Measurements from ENCODE around the gene ECI1. TPM values are rescaled to one million over a fixed set of nuclear protein-coding genes. Genes with fewer than 3 reads are reported as not detected.

The ECI1 gene
- total and polyA plus RNA-seq, 2 of the 13 experiments (the other 11 are each of a cell fraction or from before 2014, with no cell fraction given) = 82.0 to 102 TPM

DNA sequence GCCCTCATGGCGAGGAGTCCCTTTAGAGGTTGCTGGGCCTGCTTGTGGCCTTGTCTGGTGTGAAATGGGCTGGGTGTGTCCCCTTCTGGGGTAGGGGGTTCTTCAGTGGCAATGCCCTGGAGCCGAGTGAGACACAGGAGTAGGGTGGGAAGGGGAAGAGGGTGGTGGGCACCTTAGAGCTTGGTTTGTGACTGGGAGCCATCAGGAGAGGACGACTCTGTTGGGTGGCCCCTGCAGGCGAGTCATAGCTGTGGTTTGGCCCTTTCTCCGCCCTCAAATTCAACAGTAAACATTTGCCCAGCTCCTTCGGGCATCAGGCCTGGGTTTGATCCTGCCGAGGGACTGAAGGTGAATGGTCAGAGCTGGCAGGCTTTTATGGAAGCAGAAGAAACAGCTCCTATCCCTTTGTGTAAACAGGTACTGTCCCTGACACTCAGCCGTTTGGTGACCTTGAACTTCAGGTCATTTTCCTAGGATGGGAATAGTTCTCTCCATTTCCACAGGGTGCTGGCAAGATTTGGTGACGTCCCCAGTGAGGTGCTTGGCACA, 25.1 kb downstream of the ECI1 start (continued):
- TF ChIP-seq, protein P1, sequence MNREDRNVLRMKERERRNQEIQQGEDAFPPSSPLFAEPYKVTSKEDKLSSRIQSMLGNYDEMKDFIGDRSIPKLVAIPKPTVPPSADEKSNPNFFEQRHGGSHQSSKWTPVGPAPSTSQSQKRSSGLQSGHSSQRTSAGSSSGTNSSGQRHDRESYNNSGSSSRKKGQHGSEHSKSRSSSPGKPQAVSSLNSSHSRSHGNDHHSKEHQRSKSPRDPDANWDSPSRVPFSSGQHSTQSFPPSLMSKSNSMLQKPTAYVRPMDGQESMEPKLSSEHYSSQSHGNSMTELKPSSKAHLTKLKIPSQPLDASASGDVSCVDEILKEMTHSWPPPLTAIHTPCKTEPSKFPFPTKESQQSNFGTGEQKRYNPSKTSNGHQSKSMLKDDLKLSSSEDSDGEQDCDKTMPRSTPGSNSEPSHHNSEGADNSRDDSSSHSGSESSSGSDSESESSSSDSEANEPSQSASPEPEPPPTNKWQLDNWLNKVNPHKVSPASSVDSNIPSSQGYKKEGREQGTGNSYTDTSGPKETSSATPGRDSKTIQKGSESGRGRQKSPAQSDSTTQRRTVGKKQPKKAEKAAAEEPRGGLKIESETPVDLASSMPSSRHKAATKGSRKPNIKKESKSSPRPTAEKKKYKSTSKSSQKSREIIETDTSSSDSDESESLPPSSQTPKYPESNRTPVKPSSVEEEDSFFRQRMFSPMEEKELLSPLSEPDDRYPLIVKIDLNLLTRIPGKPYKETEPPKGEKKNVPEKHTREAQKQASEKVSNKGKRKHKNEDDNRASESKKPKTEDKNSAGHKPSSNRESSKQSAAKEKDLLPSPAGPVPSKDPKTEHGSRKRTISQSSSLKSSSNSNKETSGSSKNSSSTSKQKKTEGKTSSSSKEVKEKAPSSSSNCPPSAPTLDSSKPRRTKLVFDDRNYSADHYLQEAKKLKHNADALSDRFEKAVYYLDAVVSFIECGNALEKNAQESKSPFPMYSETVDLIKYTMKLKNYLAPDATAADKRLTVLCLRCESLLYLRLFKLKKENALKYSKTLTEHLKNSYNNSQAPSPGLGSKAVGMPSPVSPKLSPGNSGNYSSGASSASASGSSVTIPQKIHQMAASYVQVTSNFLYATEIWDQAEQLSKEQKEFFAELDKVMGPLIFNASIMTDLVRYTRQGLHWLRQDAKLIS (CRISPR knock-in tag; IDR thresholded peaks at IDR 0.05) = 0 out of 2 replicates have a peak, but pooled peaks have one; percentile 47
- TF ChIP-seq, protein P2, sequence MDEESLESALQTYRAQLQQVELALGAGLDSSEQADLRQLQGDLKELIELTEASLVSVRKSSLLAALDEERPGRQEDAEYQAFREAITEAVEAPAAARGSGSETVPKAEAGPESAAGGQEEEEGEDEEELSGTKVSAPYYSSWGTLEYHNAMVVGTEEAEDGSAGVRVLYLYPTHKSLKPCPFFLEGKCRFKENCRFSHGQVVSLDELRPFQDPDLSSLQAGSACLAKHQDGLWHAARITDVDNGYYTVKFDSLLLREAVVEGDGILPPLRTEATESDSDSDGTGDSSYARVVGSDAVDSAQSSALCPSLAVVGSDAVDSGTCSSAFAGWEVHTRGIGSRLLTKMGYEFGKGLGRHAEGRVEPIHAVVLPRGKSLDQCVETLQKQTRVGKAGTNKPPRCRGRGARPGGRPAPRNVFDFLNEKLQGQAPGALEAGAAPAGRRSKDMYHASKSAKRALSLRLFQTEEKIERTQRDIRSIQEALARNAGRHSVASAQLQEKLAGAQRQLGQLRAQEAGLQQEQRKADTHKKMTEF (CRISPR knock-in tag; IDR thresholded peaks at IDR 0.05) = peak; percentile 76
- TF ChIP-seq, protein P3, sequence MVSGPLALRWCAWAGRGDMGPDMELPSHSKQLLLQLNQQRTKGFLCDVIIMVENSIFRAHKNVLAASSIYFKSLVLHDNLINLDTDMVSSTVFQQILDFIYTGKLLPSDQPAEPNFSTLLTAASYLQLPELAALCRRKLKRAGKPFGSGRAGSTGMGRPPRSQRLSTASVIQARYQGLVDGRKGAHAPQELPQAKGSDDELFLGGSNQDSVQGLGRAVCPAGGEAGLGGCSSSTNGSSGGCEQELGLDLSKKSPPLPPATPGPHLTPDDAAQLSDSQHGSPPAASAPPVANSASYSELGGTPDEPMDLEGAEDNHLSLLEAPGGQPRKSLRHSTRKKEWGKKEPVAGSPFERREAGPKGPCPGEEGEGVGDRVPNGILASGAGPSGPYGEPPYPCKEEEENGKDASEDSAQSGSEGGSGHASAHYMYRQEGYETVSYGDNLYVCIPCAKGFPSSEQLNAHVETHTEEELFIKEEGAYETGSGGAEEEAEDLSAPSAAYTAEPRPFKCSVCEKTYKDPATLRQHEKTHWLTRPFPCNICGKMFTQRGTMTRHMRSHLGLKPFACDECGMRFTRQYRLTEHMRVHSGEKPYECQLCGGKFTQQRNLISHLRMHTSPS (CRISPR knock-in tag; IDR thresholded peaks at IDR 0.05; ENCODE audit: low read depth) = peak; percentile 88
- TF ChIP-seq, protein P4, sequence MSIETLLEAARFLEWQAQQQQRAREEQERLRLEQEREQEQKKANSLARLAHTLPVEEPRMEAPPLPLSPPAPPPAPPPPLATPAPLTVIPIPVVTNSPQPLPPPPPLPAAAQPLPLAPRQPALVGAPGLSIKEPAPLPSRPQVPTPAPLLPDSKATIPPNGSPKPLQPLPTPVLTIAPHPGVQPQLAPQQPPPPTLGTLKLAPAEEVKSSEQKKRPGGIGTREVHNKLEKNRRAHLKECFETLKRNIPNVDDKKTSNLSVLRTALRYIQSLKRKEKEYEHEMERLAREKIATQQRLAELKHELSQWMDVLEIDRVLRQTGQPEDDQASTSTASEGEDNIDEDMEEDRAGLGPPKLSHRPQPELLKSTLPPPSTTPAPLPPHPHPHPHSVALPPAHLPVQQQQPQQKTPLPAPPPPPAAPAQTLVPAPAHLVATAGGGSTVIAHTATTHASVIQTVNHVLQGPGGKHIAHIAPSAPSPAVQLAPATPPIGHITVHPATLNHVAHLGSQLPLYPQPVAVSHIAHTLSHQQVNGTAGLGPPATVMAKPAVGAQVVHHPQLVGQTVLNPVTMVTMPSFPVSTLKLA (IDR thresholded peaks at IDR 0.05) = no peak
- no peak for TF ChIP-seq ETV6 (CRISPR knock-in tag; conservative IDR thresholded peaks at IDR 0.05)
- TF ChIP-seq, protein P5, sequence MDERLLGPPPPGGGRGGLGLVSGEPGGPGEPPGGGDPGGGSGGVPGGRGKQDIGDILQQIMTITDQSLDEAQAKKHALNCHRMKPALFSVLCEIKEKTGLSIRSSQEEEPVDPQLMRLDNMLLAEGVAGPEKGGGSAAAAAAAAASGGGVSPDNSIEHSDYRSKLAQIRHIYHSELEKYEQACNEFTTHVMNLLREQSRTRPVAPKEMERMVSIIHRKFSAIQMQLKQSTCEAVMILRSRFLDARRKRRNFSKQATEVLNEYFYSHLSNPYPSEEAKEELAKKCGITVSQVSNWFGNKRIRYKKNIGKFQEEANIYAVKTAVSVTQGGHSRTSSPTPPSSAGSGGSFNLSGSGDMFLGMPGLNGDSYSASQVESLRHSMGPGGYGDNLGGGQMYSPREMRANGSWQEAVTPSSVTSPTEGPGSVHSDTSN (CRISPR knock-in tag; IDR thresholded peaks at IDR 0.05) = no peak
- TF ChIP-seq, protein P6, sequence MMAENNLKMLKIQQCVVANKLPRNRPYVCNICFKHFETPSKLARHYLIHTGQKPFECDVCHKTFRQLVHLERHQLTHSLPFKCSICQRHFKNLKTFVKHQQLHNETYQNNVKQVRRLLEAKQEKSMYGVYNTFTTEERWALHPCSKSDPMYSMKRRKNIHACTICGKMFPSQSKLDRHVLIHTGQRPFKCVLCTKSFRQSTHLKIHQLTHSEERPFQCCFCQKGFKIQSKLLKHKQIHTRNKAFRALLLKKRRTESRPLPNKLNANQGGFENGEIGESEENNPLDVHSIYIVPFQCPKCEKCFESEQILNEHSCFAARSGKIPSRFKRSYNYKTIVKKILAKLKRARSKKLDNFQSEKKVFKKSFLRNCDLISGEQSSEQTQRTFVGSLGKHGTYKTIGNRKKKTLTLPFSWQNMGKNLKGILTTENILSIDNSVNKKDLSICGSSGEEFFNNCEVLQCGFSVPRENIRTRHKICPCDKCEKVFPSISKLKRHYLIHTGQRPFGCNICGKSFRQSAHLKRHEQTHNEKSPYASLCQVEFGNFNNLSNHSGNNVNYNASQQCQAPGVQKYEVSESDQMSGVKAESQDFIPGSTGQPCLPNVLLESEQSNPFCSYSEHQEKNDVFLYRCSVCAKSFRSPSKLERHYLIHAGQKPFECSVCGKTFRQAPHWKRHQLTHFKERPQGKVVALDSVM (CRISPR knock-in tag; IDR thresholded peaks at IDR 0.05) = no peak
- TF ChIP-seq, protein P7, sequence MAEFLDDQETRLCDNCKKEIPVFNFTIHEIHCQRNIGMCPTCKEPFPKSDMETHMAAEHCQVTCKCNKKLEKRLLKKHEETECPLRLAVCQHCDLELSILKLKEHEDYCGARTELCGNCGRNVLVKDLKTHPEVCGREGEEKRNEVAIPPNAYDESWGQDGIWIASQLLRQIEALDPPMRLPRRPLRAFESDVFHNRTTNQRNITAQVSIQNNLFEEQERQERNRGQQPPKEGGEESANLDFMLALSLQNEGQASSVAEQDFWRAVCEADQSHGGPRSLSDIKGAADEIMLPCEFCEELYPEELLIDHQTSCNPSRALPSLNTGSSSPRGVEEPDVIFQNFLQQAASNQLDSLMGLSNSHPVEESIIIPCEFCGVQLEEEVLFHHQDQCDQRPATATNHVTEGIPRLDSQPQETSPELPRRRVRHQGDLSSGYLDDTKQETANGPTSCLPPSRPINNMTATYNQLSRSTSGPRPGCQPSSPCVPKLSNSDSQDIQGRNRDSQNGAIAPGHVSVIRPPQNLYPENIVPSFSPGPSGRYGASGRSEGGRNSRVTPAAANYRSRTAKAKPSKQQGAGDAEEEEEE (CRISPR knock-in tag; IDR thresholded peaks at IDR 0.05; ENCODE audit: borderline replicate concordance) = no peak
- no peak for TF ChIP-seq ZNF75D (CRISPR knock-in tag; IDR thresholded peaks at IDR 0.05; ENCODE audit: borderline replicate concordance)
- TF ChIP-seq ZNF891 (CRISPR knock-in tag; IDR thresholded peaks at IDR 0.05) = no peak
- TF ChIP-seq HDAC6 (IDR thresholded peaks at IDR 0.05; ENCODE audit: low read depth, low read length) = no peak
- TF ChIP-seq ZNF33A (CRISPR knock-in tag; IDR thresholded peaks at IDR 0.05; ENCODE audit: borderline replicate concordance) = no peak
- TF ChIP-seq, protein P8, sequence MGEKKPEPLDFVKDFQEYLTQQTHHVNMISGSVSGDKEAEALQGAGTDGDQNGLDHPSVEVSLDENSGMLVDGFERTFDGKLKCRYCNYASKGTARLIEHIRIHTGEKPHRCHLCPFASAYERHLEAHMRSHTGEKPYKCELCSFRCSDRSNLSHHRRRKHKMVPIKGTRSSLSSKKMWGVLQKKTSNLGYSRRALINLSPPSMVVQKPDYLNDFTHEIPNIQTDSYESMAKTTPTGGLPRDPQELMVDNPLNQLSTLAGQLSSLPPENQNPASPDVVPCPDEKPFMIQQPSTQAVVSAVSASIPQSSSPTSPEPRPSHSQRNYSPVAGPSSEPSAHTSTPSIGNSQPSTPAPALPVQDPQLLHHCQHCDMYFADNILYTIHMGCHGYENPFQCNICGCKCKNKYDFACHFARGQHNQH (CRISPR knock-in tag; IDR thresholded peaks at IDR 0.05) = 0 out of 2 replicates have a peak, but pooled peaks have one; percentile 39

Measured in HepG2 (cell line).